Measurements from ENCODE around the gene C2orf81. TPM values are rescaled to one million over a fixed set of nuclear protein-coding genes. Genes with fewer than 3 reads are reported as not detected.

The C2orf81 gene
- total RNA-seq, 1 donor from 2014 or later, result 1.8 TPM

DNA sequence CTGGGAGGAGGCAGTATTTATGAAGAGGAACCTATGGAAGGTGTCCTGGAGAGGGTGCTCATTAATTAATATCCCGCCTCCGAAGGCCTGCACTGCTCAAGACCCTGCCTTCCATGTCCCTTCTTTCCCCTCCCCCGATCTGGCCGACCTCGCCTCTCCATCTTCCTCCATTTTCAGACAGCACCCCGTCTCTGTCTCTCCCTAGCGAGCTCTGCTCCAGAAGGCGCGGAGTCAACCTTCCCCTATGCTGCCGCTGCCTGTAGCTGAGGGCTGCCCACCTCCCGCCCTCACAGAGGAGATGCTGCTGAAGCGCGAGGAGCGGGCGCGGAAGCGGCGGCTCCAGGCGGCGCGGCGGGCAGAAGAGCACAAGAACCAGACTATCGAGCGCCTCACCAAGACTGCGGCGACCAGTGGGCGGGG, 35.7 kb upstream of the C2orf81 start:
- no peaks in the 10 kb centered on the region for H3K36me3 ChIP-seq
- TF ChIP-seq, protein P1, sequence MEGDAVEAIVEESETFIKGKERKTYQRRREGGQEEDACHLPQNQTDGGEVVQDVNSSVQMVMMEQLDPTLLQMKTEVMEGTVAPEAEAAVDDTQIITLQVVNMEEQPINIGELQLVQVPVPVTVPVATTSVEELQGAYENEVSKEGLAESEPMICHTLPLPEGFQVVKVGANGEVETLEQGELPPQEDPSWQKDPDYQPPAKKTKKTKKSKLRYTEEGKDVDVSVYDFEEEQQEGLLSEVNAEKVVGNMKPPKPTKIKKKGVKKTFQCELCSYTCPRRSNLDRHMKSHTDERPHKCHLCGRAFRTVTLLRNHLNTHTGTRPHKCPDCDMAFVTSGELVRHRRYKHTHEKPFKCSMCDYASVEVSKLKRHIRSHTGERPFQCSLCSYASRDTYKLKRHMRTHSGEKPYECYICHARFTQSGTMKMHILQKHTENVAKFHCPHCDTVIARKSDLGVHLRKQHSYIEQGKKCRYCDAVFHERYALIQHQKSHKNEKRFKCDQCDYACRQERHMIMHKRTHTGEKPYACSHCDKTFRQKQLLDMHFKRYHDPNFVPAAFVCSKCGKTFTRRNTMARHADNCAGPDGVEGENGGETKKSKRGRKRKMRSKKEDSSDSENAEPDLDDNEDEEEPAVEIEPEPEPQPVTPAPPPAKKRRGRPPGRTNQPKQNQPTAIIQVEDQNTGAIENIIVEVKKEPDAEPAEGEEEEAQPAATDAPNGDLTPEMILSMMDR (IDR thresholded peaks at IDR 0.05), result no peak
- no peak for TF ChIP-seq EZH2 (IDR thresholded peaks at IDR 0.05)
- TF ChIP-seq EZH2phosphoT487 (IDR thresholded peaks at IDR 0.05), result no peak
- Mint-ChIP-seq H3K4me1 (peaks cover 42% of the 10 kb centered on the region), H3K9me3 (no peaks in the 10 kb centered on the region), H3K27me3 (ENCODE audit: insufficient read depth, low read depth) (peaks cover 22% of the 10 kb centered on the region), H3K4me3 (peak overlapping the region; percentile 97), H3K36me3 (peaks cover 3% of the 10 kb centered on the region), H3K27ac (no peak overlapping the region)
- no peaks in the 10 kb centered on the region for H3K27me3 ChIP-seq
- H3K4me2 ChIP-seq, result peak overlapping the region; percentile 86
- H3K9me3 ChIP-seq (ENCODE audit: low read depth), result no peaks in the 10 kb centered on the region
- peaks cover 19% of the 10 kb centered on the region for H3K4me1 ChIP-seq
- no peak for DNase-seq (ENCODE audit: low spot score)
- H3K27ac ChIP-seq, result peak overlapping the region; percentile 95
- no peaks in the 10 kb centered on the region for H4K20me1 ChIP-seq (ENCODE audit: low read depth)
- peak overlapping the region; percentile 10 for H3K9ac ChIP-seq
- peaks cover 36% of the 10 kb centered on the region for H3F3A ChIP-seq (ENCODE audit: low read depth)
- peaks cover 27% of the 10 kb centered on the region for H3K79me2 ChIP-seq (ENCODE audit: low read depth)
- H3K4me3 ChIP-seq, result peak overlapping the region; percentile 70
- peak overlapping the region; percentile 82 for H2AFZ ChIP-seq (replicated peaks)

DNA sequence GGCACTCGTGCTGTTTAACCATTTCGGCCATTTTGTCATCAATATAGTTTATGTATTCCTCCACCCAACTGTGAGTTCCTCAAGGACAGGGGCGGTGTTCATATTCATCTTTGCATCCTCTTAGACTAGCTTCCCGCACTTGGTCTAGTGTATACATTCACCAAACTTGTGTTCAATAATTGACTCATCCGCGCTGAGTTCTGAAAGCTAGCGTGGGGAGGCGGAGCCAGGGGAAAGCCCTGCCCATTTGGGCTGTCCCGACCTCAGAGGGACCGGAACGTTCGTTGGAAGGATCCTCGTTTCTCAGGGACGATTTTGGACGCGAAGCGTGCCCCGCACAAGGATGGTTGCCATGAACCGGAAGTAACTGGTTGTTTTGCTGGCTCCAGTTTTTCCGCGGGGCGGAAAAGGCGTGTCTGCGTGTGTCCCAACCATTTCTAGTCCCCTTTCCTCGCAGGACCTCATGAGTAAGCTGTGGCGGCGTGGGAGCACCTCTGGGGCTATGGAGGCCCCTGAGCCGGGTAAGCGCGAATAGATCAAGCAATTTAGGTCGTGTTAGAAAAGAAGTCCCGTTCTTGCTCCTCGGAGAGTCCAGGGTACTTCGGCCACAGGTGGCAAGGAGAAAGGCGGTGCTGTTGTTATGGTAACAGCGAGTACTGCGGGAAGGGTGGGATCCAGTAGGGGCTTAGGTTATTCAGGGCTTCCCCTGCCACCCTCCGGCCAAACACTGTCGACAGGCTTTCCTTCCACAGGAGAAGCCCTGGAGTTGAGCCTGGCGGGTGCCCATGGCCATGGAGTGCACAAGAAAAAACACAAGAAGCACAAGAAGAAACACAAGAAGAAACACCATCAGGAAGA, 33.5 kb upstream of the C2orf81 start, which contains the start of gene INO80B:
INO80B (plus strand) TSS at position 434 of the 858 bp plus-strand sequence; CDS start at position 464, 30 bp downstream.
- TF ChIP-seq EZH2 (IDR thresholded peaks at IDR 0.05) (no peak), EZH2phosphoT487 (IDR thresholded peaks at IDR 0.05) (no peak)
- TF ChIP-seq, protein P1 (IDR thresholded peaks at IDR 0.05), result no peak
- H2AFZ ChIP-seq (replicated peaks), result peak within 1 kb of the TSS; percentile 98
- Mint-ChIP-seq H3K36me3 (no peaks in the 10 kb centered on the region), H3K27me3 (ENCODE audit: insufficient read depth, low read depth) (peaks cover 15% of the 10 kb centered on the region), H3K27ac (peak within 1 kb of the TSS; percentile 88), H3K4me1 (peaks cover 41% of the 10 kb centered on the region), H3K4me3 (peak within 1 kb of the TSS; percentile 97), H3K9me3 (no peaks in the 10 kb centered on the region)
- DNase-seq (ENCODE audit: low spot score), result peak; percentile 96
- H3K36me3 ChIP-seq, result no peaks in the 10 kb centered on the region
- H3K4me3 ChIP-seq, result peak within 1 kb of the TSS; percentile 97
- H3F3A ChIP-seq (ENCODE audit: low read depth), result peaks cover 24% of the 10 kb centered on the region
- no peaks in the 10 kb centered on the region for H4K20me1 ChIP-seq (ENCODE audit: low read depth)
- no peak within 1 kb of the TSS for H3K9ac ChIP-seq
- peaks cover 27% of the 10 kb centered on the region for H3K79me2 ChIP-seq (ENCODE audit: low read depth)
- peaks cover 4% of the 10 kb centered on the region for H3K27me3 ChIP-seq
- H3K27ac ChIP-seq, result no peak within 1 kb of the TSS
- peaks cover 19% of the 10 kb centered on the region for H3K4me1 ChIP-seq
- H3K9me3 ChIP-seq (ENCODE audit: low read depth), result no peaks in the 10 kb centered on the region
- H3K4me2 ChIP-seq, result peak within 1 kb of the TSS; percentile 86

- Histone ChIP-seq H3K9me3 (ENCODE audit: low read depth) (no peaks in the 10 kb centered on the region), H2AFZ (replicated peaks) (no peak overlapping the region), H3K36me3 (no peaks in the 10 kb centered on the region), H3F3A (ENCODE audit: low read depth) (peaks cover 5% of the 10 kb centered on the region), H3K4me1 (peaks cover 4% of the 10 kb centered on the region), H3K27ac (no peak overlapping the region), H3K4me2 (no peak overlapping the region), H3K4me3 (no peak overlapping the region), H4K20me1 (ENCODE audit: low read depth) (no peaks in the 10 kb centered on the region), H3K79me2 (ENCODE audit: low read depth) (peaks cover 5% of the 10 kb centered on the region), H3K9ac (no peak overlapping the region), H3K27me3 (peaks cover 4% of the 10 kb centered on the region)
- Mint-ChIP-seq H3K27ac (no peak overlapping the region), H3K9me3 (no peaks in the 10 kb centered on the region), H3K36me3 (no peaks in the 10 kb centered on the region), H3K4me3 (no peak overlapping the region), H3K27me3 (ENCODE audit: insufficient read depth, low read depth) (peaks cover 8% of the 10 kb centered on the region), H3K4me1 (peaks cover 15% of the 10 kb centered on the region)
- DNase-seq (ENCODE audit: low spot score), result no peak
- TF ChIP-seq EZH2 (IDR thresholded peaks at IDR 0.05) (no peak), EZH2phosphoT487 (IDR thresholded peaks at IDR 0.05) (no peak)
- TF ChIP-seq, protein P1 (IDR thresholded peaks at IDR 0.05), result no peak
These were observed 29.3 kb upstream of the C2orf81 start for GRCh38 chr2:74450570-74451190.
